Common myeloid progenitor, CD34-positive (primary cell): ENCODE results near the gene FLNA.

Source experiments
- CTCF ChIA-PET: fragments of 350-600 bp; sonication (Branson Sonifier 250); formaldehyde crosslinking; loops from one replicate; lab custom pipeline; 2021; ENCODE audit warnings: antibody characterized with exemption; lab: Charles Lee
- POLR2A ChIA-PET: fragments of 350-600 bp; sonication (Branson Sonifier 250); formaldehyde crosslinking; loops from one replicate; lab custom pipeline; 2021; ENCODE audit warnings: antibody characterized with exemption; lab: Charles Lee
- DNase-seq, 3 donors: peaks; one replicate each; pipeline versions ENCODE4 v3.0.0 to v3.0.0-alpha.2; 2013
- H3K27ac ChIP-seq, 2 experiments: 1 replicate in 1 of 2; 2 replicates in 1 of 2; pipeline ENCODE4 v1.7.0; 2013; ENCODE audit warnings: inconsistent platforms in 2 of 2, low read length in 2 of 2, mild to moderate bottlenecking in 2 of 2, low read depth in 1 of 2, moderate library complexity in 1 of 2; ENCODE audit not compliant: severe bottlenecking in 2 of 2, insufficient read depth in 1 of 2, poor library complexity in 1 of 2
- H3K27me3 ChIP-seq, 5 experiments: replicated peaks in 2 of 5; 1 replicate in 3 of 5; 2 replicates in 2 of 5; pipeline versions ENCODE4 v1.6.1 to v1.7.0; 2013; ENCODE audit warnings: low read length in 4 of 5, mild to moderate bottlenecking in 2 of 5, moderate library complexity in 2 of 5, inconsistent platforms in 1 of 5; ENCODE audit not compliant: insufficient read depth in 5 of 5, control insufficient read depth in 4 of 5
- H3K36me3 ChIP-seq, 4 experiments: 1 replicate in 2 of 4; 2 replicates in 2 of 4; pipeline versions ENCODE4 v1.6.1 to v1.7.0; 2013; ENCODE audit warnings: low read length in 3 of 4, control low read depth in 1 of 4, mild to moderate bottlenecking in 1 of 4; ENCODE audit not compliant: control insufficient read depth in 4 of 4, insufficient read depth in 4 of 4
- H3K4me1 ChIP-seq, 4 experiments: 1 replicate in 3 of 4; 2 replicates in 1 of 4; pipeline versions ENCODE4 v1.6.1 to v1.7.1; 2013; ENCODE audit warnings: low read length in 3 of 4, mild to moderate bottlenecking in 3 of 4, control low read depth in 1 of 4, inconsistent platforms in 1 of 4, moderate library complexity in 1 of 4; ENCODE audit not compliant: control insufficient read depth in 4 of 4, insufficient read depth in 4 of 4; ENCODE audit errors: control extremely low read depth in 1 of 4
- H3K4me3 ChIP-seq, 7 experiments: 1 replicate in 4 of 7; 2 replicates in 3 of 7; pipeline versions ENCODE4 v1.5.1 to v1.7.0; 2013; ENCODE audit warnings: mild to moderate bottlenecking in 7 of 7, low read length in 6 of 7, moderate library complexity in 6 of 7, inconsistent platforms in 2 of 7, low read depth in 2 of 7, control low read depth in 1 of 7; ENCODE audit not compliant: insufficient read depth in 4 of 7, control insufficient read depth in 1 of 7; ENCODE audit errors: extremely low read depth in 1 of 7
- H3K9me3 ChIP-seq, 5 experiments: 1 replicate in 4 of 5; 2 replicates in 1 of 5; pipeline versions ENCODE4 v1.6.1 to v1.7.1; 2013; ENCODE audit warnings: low read length in 4 of 5, mild to moderate bottlenecking in 2 of 5, inconsistent platforms in 1 of 5, low read depth in 1 of 5, moderate library complexity in 1 of 5; ENCODE audit not compliant: control insufficient read depth in 4 of 5, insufficient read depth in 2 of 5; ENCODE audit errors: control extremely low read depth in 1 of 5
- WGBS: methylation state at CpG from one replicate; pipeline ENCODE4 v1.1.5; 2013; ENCODE audit not compliant: insufficient coverage; 5-methylcytosine and 5-hydroxymethylcytosine counted together

Gene FLNA

GRCh38 chrX:154381271-154381670 lies 6.8 kb upstream of the FLNA start:
- no peak for DNase-seq
- H3K4me3 ChIP-seq, result no peak overlapping the region
- H3K36me3 ChIP-seq, result peaks cover 0 to 8% (median 2%) of the 10 kb centered on the region in 4 experiments
- no peaks in the 10 kb centered on the region for H3K27me3 ChIP-seq
- POLR2A ChIA-PET, result no interaction called here
- H3K27ac ChIP-seq, result no peak overlapping the region
- peaks cover 0 to 27% (median 20%) of the 10 kb centered on the region in 4 experiments for H3K4me1 ChIP-seq
- CTCF ChIA-PET, result interaction anchor here (1.0 to 1.3 kb wide), 2 partner anchors 8 to 51 kb away, joined by 3 to 6 read pairs; no protein-coding TSS in a partner anchor
- WGBS, result 82% methylated on average over 5 of the region's 6 CpGs
- peaks cover 0 to 9% (median 0%) of the 10 kb centered on the region in 5 experiments for H3K9me3 ChIP-seq

- H3K9me3 ChIP-seq, result peaks cover 0 to 9% (median 0%) of the 10 kb centered on the region in 5 experiments
- H3K4me3 ChIP-seq, result peak overlapping the region in 1 of 7 experiments; percentile 74
- H3K27ac ChIP-seq, result peak overlapping the region in 1 of 2 experiments; percentile 95
- WGBS, result 82% methylated on average over 7 of the region's 14 CpGs
- ChIA-PET POLR2A (no interaction called here), CTCF (no interaction called here)
- DNase-seq, result no peak
- H3K36me3 ChIP-seq, result peaks cover 0 to 8% (median 2%) of the 10 kb centered on the region in 4 experiments
- H3K27me3 ChIP-seq, result no peaks in the 10 kb centered on the region
- H3K4me1 ChIP-seq, result peaks cover 0 to 27% (median 20%) of the 10 kb centered on the region in 4 experiments
These were observed 6.4 kb upstream of the FLNA start for GRCh38 chrX:154380787-154381186.

- DNase-seq, result no peak
- WGBS, result 72% methylated on average over 12 of the region's 13 CpGs
- Histone ChIP-seq H3K27ac (peak overlapping the region; percentile 93 to 95), H3K36me3 (peaks cover 0 to 8% (median 2%) of the 10 kb centered on the region in 4 experiments), H3K27me3 (no peaks in the 10 kb centered on the region), H3K4me3 (peak overlapping the region; percentile 57 to 80 (median 71)), H3K4me1 (peaks cover 0 to 27% (median 20%) of the 10 kb centered on the region in 4 experiments), H3K9me3 (peaks cover 0 to 9% (median 0%) of the 10 kb centered on the region in 5 experiments)
- ChIA-PET CTCF (interaction anchor here (2.0 kb wide), 1 partner anchor 147 kb away, joined by 4 read pairs; no protein-coding TSS in a partner anchor), POLR2A (no interaction called here)
These were observed 5.7 kb upstream of the FLNA start for GRCh38 chrX:154380153-154380552.

GRCh38 chrX:154379569-154379951 lies 5.1 kb upstream of the FLNA start:
- Histone ChIP-seq H3K27me3 (no peaks in the 10 kb centered on the region), H3K4me3 (peak overlapping the region; percentile 57 to 80 (median 71)), H3K4me1 (peaks cover 0 to 31% (median 20%) of the 10 kb centered on the region in 4 experiments), H3K36me3 (peaks cover 0 to 8% (median 2%) of the 10 kb centered on the region in 4 experiments), H3K27ac (peak overlapping the region; percentile 93 to 95), H3K9me3 (peaks cover 0 to 9% (median 0%) of the 10 kb centered on the region in 5 experiments)
- WGBS, result 44% methylated on average over 26 of the region's 38 CpGs
- DNase-seq, result no peak
- CTCF ChIA-PET, result interaction anchor here (2.0 kb wide), 1 partner anchor 148 kb away, joined by 4 read pairs; no protein-coding TSS in a partner anchor
- POLR2A ChIA-PET, result no interaction called here

- Histone ChIP-seq H3K9me3 (peaks cover 0 to 9% (median 0%) of the 10 kb centered on the region in 5 experiments), H3K27me3 (peaks cover 0 to 4% (median 0%) of the 10 kb centered on the region in 5 experiments), H3K4me3 (peak within 1 kb of the TSS; percentile 57 to 80 (median 71)), H3K36me3 (peaks cover 0 to 8% (median 2%) of the 10 kb centered on the region in 4 experiments), H3K4me1 (peaks cover 0 to 31% (median 18%) of the 10 kb centered on the region in 4 experiments), H3K27ac (peak within 1 kb of the TSS; percentile 93 to 95)
- peak; percentile 97 to 99 (median 98) for DNase-seq
- CTCF ChIA-PET, result interaction anchor here (2.0 kb wide), 1 partner anchor 148 kb away, joined by 4 read pairs; no protein-coding TSS in a partner anchor
- POLR2A ChIA-PET, result no interaction called here
- WGBS, result 37% methylated on average over 66 of the region's 103 CpGs
These were observed 4.5 kb upstream of the FLNA start, which contains the start of gene EMD for GRCh38 chrX:154378799-154379568. Gene EMD, plus strand, starts transcription at chrX:154379295. Its CDS starts 190 bp downstream, at chrX:154379485.

GRCh38 chrX:154378059-154378798 lies 3.8 kb upstream of the FLNA start:
- peaks cover 0 to 8% (median 2%) of the 10 kb centered on the region in 4 experiments for H3K36me3 ChIP-seq
- peak; percentile 64 to 76 (median 69) for DNase-seq
- ChIA-PET CTCF (interaction anchor here (0.6 to 2.0 kb wide), 2 partner anchors 149 to 441 kb away, joined by 3 to 4 read pairs; no protein-coding TSS in a partner anchor), POLR2A (no interaction called here)
- peaks cover 0 to 9% (median 0%) of the 10 kb centered on the region in 5 experiments for H3K9me3 ChIP-seq
- H3K4me3 ChIP-seq, result peak overlapping the region in 3 of 7 experiments; percentile 43 to 52 (median 48)
- peak overlapping the region; percentile 68 to 77 for H3K27ac ChIP-seq
- WGBS, result 37% methylated on average over 62 of the region's 79 CpGs
- H3K4me1 ChIP-seq, result peaks cover 0 to 38% (median 25%) of the 10 kb centered on the region in 4 experiments
- H3K27me3 ChIP-seq, result peaks cover 0 to 6% (median 0%) of the 10 kb centered on the region in 5 experiments
